Measurements from ENCODE around the gene DLG2. TPM values are rescaled to one million over a fixed set of nuclear protein-coding genes. Genes with fewer than 3 reads are reported as not detected.

The DLG2 gene
- total RNA-seq, 3 donors from 2014 or later (not counting 1 experiment from before 2014, with no cell fraction given) = 1.7 to 2.9 (median 2.2) TPM

GRCh38 chr11:84142411-84142810, 1484.7 kb downstream of the DLG2 start:
- 84% methylated on average over 3 of the region's 3 CpGs for WGBS (ENCODE audit: insufficient coverage)
- no peak overlapping the region for H3K27ac Mint-ChIP-seq

GRCh38 chr11:84140386-84141169, 1486.6 kb downstream of the DLG2 start:
- Histone ChIP-seq H3K4me1 (ENCODE audit: control insufficient read depth, insufficient read depth, low read length) (no peaks in the 10 kb centered on the region), H3K27ac (ENCODE audit: low read length) (no peak overlapping the region), H3K36me3 (ENCODE audit: control insufficient read depth, insufficient read depth, low read length) (no peaks in the 10 kb centered on the region), H3K27me3 (ENCODE audit: control insufficient read depth, insufficient read depth, low read length) (no peaks in the 10 kb centered on the region), H3K4me3 (ENCODE audit: low read length) (no peak overlapping the region), H3K9me3 (ENCODE audit: control insufficient read depth, insufficient read depth, low read length) (no peaks in the 10 kb centered on the region)
- H3K9me3 Mint-ChIP-seq = peaks cover 4 to 7% of the 10 kb centered on the region in 2 donors
- 72% methylated on average over 3 of the region's 4 CpGs for WGBS (ENCODE audit: insufficient coverage)
- intact Hi-C loops (cut with micrococcal nuclease) = no loop called here
- ATAC-seq (no peak), DNase-seq (no peak)
- TF ChIP-seq CTCF (IDR thresholded peaks at IDR 0.05) = no peak
- no peaks in the 10 kb centered on the region for H3K4me1 Mint-ChIP-seq
- H3K27me3 Mint-ChIP-seq (ENCODE audit: low read depth in 2 of 2) = no peaks in the 10 kb centered on the region
- H3K4me3 Mint-ChIP-seq = no peak overlapping the region
- H3K27ac Mint-ChIP-seq = no peak overlapping the region
- no peaks in the 10 kb centered on the region for H3K36me3 Mint-ChIP-seq

More at GRCh38 chr11:84142411-84142810, 1484.7 kb downstream of the DLG2 start:
- no peaks in the 10 kb centered on the region for H3K27me3 ChIP-seq (ENCODE audit: control insufficient read depth, insufficient read depth, low read length)
- no peak overlapping the region for H3K27ac ChIP-seq (ENCODE audit: low read length)
- intact Hi-C loops (cut with micrococcal nuclease) = no loop called here
- H3K9me3 ChIP-seq (ENCODE audit: control insufficient read depth, insufficient read depth, low read length) = no peaks in the 10 kb centered on the region
- H3K4me3 ChIP-seq (ENCODE audit: low read length) = no peak overlapping the region
- Mint-ChIP-seq H3K27me3 (ENCODE audit: low read depth in 2 of 2) (no peaks in the 10 kb centered on the region), H3K4me3 (no peak overlapping the region), H3K36me3 (no peaks in the 10 kb centered on the region), H3K4me1 (no peaks in the 10 kb centered on the region), H3K9me3 (peaks cover 4% of the 10 kb centered on the region in 2 donors)
- H3K4me1 ChIP-seq (ENCODE audit: control insufficient read depth, insufficient read depth, low read length) = no peaks in the 10 kb centered on the region
- no peaks in the 10 kb centered on the region for H3K36me3 ChIP-seq (ENCODE audit: control insufficient read depth, insufficient read depth, low read length)
- DNase-seq = no peak
- ATAC-seq = no peak
- TF ChIP-seq CTCF (IDR thresholded peaks at IDR 0.05) = no peak

GRCh38 chr11:84137960-84138359, 1489.2 kb downstream of the DLG2 start:
- H3K4me3 Mint-ChIP-seq = no peak overlapping the region

More at GRCh38 chr11:84137960-84138359, 1489.2 kb downstream of the DLG2 start:
- H3K36me3 ChIP-seq (ENCODE audit: control insufficient read depth, insufficient read depth, low read length) = no peaks in the 10 kb centered on the region
- H3K27ac ChIP-seq (ENCODE audit: low read length) = no peak overlapping the region
- no peaks in the 10 kb centered on the region for H3K4me1 Mint-ChIP-seq
- H3K9me3 ChIP-seq (ENCODE audit: control insufficient read depth, insufficient read depth, low read length) = no peaks in the 10 kb centered on the region
- H3K36me3 Mint-ChIP-seq = no peaks in the 10 kb centered on the region
- H3K4me1 ChIP-seq (ENCODE audit: control insufficient read depth, insufficient read depth, low read length) = no peaks in the 10 kb centered on the region
- TF ChIP-seq CTCF (IDR thresholded peaks at IDR 0.05) = no peak
- H3K27ac Mint-ChIP-seq = no peak overlapping the region
- no peak for ATAC-seq
- no peaks in the 10 kb centered on the region for H3K27me3 ChIP-seq (ENCODE audit: control insufficient read depth, insufficient read depth, low read length)
- intact Hi-C loops (cut with micrococcal nuclease) = no loop called here
- no peak for DNase-seq
- H3K27me3 Mint-ChIP-seq (ENCODE audit: low read depth in 2 of 2) = no peaks in the 10 kb centered on the region
- no peak overlapping the region for H3K4me3 ChIP-seq (ENCODE audit: low read length)
- peaks cover 4 to 9% of the 10 kb centered on the region in 2 donors for H3K9me3 Mint-ChIP-seq
